A549 (cell line): Measurements from ENCODE around the gene ARHGAP42. TPM values are rescaled to one million over a fixed set of nuclear protein-coding genes. Genes with fewer than 3 reads are reported as not detected.

Experiments used
- ATAC-seq, 2 experiments: fragments of 200-7000 bp in 1 of 2; fragments of >200 bp in 1 of 2; cut with Nextera tagmentation in 1 of 2; cut with Tn5 transposase in 1 of 2; 3 replicates each; pipeline versions ENCODE4 v1.8.0 to v1.9.1; 2018 to 2020; ENCODE audit warnings: mild to moderate bottlenecking in 1 of 2, moderate library complexity in 1 of 2
- CTCF ChIA-PET: fragments of 300-600 bp; sonication (Branson Sonifier 250); formaldehyde crosslinking; extraction: SDS; loops from one replicate; lab custom pipeline; 2021; ENCODE audit warnings: antibody characterized with exemption, inconsistent platforms; lab: Yijun Ruan, JAX
- POLR2A ChIA-PET: fragments of 350-600 bp; formaldehyde crosslinking; extraction: SDS; loops from one replicate; lab custom pipeline; 2021; ENCODE audit warnings: antibody characterized with exemption, inconsistent platforms; lab: Yijun Ruan, JAX
- DNase-seq, 2 experiments: peaks; one replicate each; pipeline versions ENCODE4 v3.0.0 to v3.0.0-alpha.2; 2011 to 2016; ENCODE audit warnings: low read depth in 1 of 2, low spot score in 1 of 2
- FAIRE-seq: peaks from 2 replicates; lab custom pipeline; 2011; peaks lifted over from hg19 to GRCh38; lab: Jason Lieb, UNC
- H3K27ac ChIP-seq, 2 experiments: fragments of >200 bp; sonication (Bioruptor Twin); formaldehyde crosslinking; 3 replicates each; pipeline ENCODE4 v1.5.1; 2016 to 2017
- H3K4me1 ChIP-seq: fragments of >200 bp; sonication (Bioruptor Twin); formaldehyde crosslinking; 3 replicates; pipeline ENCODE4 v1.6.1; 2016
- H3K4me2 ChIP-seq: fragments of >200 bp; sonication (Bioruptor Twin); formaldehyde crosslinking; 3 replicates; pipeline ENCODE4 v1.6.1; 2016
- H3K4me3 ChIP-seq: fragments of >200 bp; sonication (Bioruptor Twin); formaldehyde crosslinking; 3 replicates; pipeline ENCODE4 v1.5.1; 2016
- H3K9me3 ChIP-seq: fragments of >200 bp; sonication (Bioruptor Twin); formaldehyde crosslinking; 3 replicates; pipeline ENCODE4 v1.6.1; 2016
- BCL3 ChIP-seq: fragments of >200 bp; sonication (Bioruptor Twin); formaldehyde crosslinking; IDR thresholded peaks from 3 replicates; pipeline ENCODE4 v1.6.1; 2016
- BHLHE40 ChIP-seq: IDR thresholded peaks from 2 replicates; pipeline ENCODE4 v1.6.1; 2012; ENCODE audit warnings: low read depth, low read length, inconsistent platforms
- CBX2 ChIP-seq: fragments of 200-600 bp; sonication (generic); IDR thresholded peaks from 2 replicates; pipeline ENCODE4 v1.6.1; 2016; ENCODE audit warnings: low read depth, mild to moderate bottlenecking, borderline replicate concordance
- CBX8 ChIP-seq: fragments of 200-600 bp; sonication (generic); IDR thresholded peaks from 2 replicates; pipeline ENCODE4 v1.6.1; 2016
- CHD4 ChIP-seq: fragments of 200-600 bp; sonication (generic); IDR thresholded peaks from 2 replicates; pipeline ENCODE4 v1.6.1; 2016; ENCODE audit warnings: antibody characterized with exemption, mild to moderate bottlenecking, borderline replicate concordance
- EHF ChIP-seq: fragments of 250-450 bp; sonication (Bioruptor Pico); IDR thresholded peaks from 2 replicates; pipeline ENCODE4 v1.5.0; 2020; ENCODE audit warnings: mild to moderate bottlenecking
- EHMT2 ChIP-seq: fragments of 200-600 bp; sonication (generic); IDR thresholded peaks from 2 replicates; pipeline ENCODE4 v1.6.1; 2016; ENCODE audit warnings: antibody characterized with exemption, low read depth, mild to moderate bottlenecking, moderate library complexity
- FOSL2 ChIP-seq, 2 experiments: fragments of 450-650 bp in 1 of 2; fragments of >200 bp in 1 of 2; sonication (Bioruptor Twin) in 1 of 2; formaldehyde crosslinking; IDR thresholded peaks; 2 replicates each; pipeline versions ENCODE4 v1.5.0 to v1.6.1; 2016 to 2020; ENCODE audit warnings: mild to moderate bottlenecking in 1 of 2, moderate library complexity in 1 of 2
- FOXS1 ChIP-seq: fragments of 250-450 bp; sonication (Bioruptor Pico); IDR thresholded peaks from 2 replicates; pipeline ENCODE4 v1.5.0; 2020; ENCODE audit warnings: mild to moderate bottlenecking, moderate library complexity
- GATA3 ChIP-seq: IDR thresholded peaks from 2 replicates; pipeline ENCODE4 v1.6.1; 2012; ENCODE audit warnings: borderline replicate concordance
- HEYL ChIP-seq: fragments of 250-450 bp; sonication (Bioruptor Pico); IDR thresholded peaks from 2 replicates; pipeline ENCODE4 v1.8.0; 2021; ENCODE audit warnings: mild to moderate bottlenecking, moderate library complexity
- HMGXB4 ChIP-seq: fragments of 250-450 bp; sonication (Bioruptor Pico); IDR thresholded peaks from 2 replicates; pipeline ENCODE4 v1.5.0; 2021; ENCODE audit warnings: mild to moderate bottlenecking, moderate library complexity, borderline replicate concordance
- HOXB13 ChIP-seq: fragments of 250-450 bp; sonication (Bioruptor Pico); IDR thresholded peaks from 2 replicates; pipeline ENCODE4 v1.5.0; 2020; ENCODE audit warnings: low read depth, mild to moderate bottlenecking, moderate library complexity
- JUN ChIP-seq, 2 experiments: fragments of >200 bp; sonication (Bioruptor Twin); formaldehyde crosslinking; IDR thresholded peaks; 2 replicates in 1 of 2; 3 replicates in 1 of 2; pipeline ENCODE4 v1.6.1; 2016 to 2017
- KDM1A ChIP-seq: fragments of 200-600 bp; sonication (generic); IDR thresholded peaks from 2 replicates; pipeline ENCODE4 v1.6.1; 2016; ENCODE audit warnings: low read depth, mild to moderate bottlenecking
- MAZ ChIP-seq: fragments of 150-350 bp; IDR thresholded peaks from 2 replicates; pipeline ENCODE4 v1.6.1; 2014; ENCODE audit warnings: antibody characterized with exemption, low read depth, low read length, borderline replicate concordance
- NR3C1 ChIP-seq: fragments of >200 bp; sonication (Bioruptor Twin); formaldehyde crosslinking; IDR thresholded peaks from 3 replicates; pipeline ENCODE4 v1.6.1; 2017
- PHF8 ChIP-seq: fragments of 200-600 bp; sonication (generic); IDR thresholded peaks from 2 replicates; pipeline ENCODE4 v1.6.1; 2016; ENCODE audit warnings: low read depth, mild to moderate bottlenecking, antibody characterized with exemption, moderate library complexity, borderline replicate concordance
- RCOR1 ChIP-seq: fragments of 150-350 bp; IDR thresholded peaks from 2 replicates; pipeline ENCODE4 v1.6.1; 2014; ENCODE audit warnings: antibody characterized with exemption, low read length, low read depth
- RFX5 ChIP-seq: fragments of 450-650 bp; IDR thresholded peaks from 2 replicates; pipeline ENCODE4 v1.7.1; 2014; ENCODE audit warnings: antibody characterized with exemption, mild to moderate bottlenecking, moderate library complexity
- SMC3 ChIP-seq: fragments of >200 bp; sonication (Bioruptor Twin); formaldehyde crosslinking; IDR thresholded peaks from 3 replicates; pipeline ENCODE4 v1.6.1; 2018; ENCODE audit warnings: inconsistent platforms
- TP53 ChIP-seq: fragments of 250-450 bp; sonication (Bioruptor Pico); IDR thresholded peaks from 2 replicates; pipeline ENCODE4 v1.5.0; 2021; ENCODE audit warnings: mild to moderate bottlenecking, moderate library complexity
- ZC3H11A ChIP-seq: fragments of 450-650 bp; IDR thresholded peaks from 2 replicates; pipeline ENCODE4 v1.6.1; 2014; ENCODE audit warnings: antibody characterized with exemption, mild to moderate bottlenecking
- WGBS: methylation state at CpG from one replicate; pipeline ENCODE4 v1.1.6; 2017; ENCODE audit errors: missing lambda C conversion rate; 5-methylcytosine and 5-hydroxymethylcytosine counted together
- polyA plus RNA-seq, 4 experiments: library from polyadenylated mRNA; depleted of rRNA in 3 of 4; stranded (reverse); fragments of >200 nt; fragmentation: RNase III in 1 of 4; extraction: RNeasy Plus Mini Kit Qiagen cat#74134 plus additional on column Dnase treatment in 1 of 4; gene quantifications; 2 replicates in 3 of 4; 3 replicates in 1 of 4; pipeline ENCODE4 v1.2.3, GENCODE V29; 2011 to 2017
- TF ChIP-seq, protein P1 (sequence below): IDR thresholded peaks from 2 replicates; pipeline ENCODE4 v1.6.1; 2012
- TF ChIP-seq, protein P2 (sequence below): fragments of 200-600 bp; sonication (generic); IDR thresholded peaks from 2 replicates; pipeline ENCODE4 v1.6.1; 2016; ENCODE audit warnings: antibody characterized with exemption, mild to moderate bottlenecking, moderate library complexity
- TF ChIP-seq, protein P3 (sequence below): fragments of 450-650 bp; IDR thresholded peaks from 2 replicates; pipeline ENCODE4 v1.6.1; 2014; ENCODE audit warnings: antibody characterized with exemption

Gene ARHGAP42
- polyA plus RNA-seq, 2 of the 4 experiments (the other 2 are of a cell fraction): 5.1 to 17.0 TPM

DNA sequence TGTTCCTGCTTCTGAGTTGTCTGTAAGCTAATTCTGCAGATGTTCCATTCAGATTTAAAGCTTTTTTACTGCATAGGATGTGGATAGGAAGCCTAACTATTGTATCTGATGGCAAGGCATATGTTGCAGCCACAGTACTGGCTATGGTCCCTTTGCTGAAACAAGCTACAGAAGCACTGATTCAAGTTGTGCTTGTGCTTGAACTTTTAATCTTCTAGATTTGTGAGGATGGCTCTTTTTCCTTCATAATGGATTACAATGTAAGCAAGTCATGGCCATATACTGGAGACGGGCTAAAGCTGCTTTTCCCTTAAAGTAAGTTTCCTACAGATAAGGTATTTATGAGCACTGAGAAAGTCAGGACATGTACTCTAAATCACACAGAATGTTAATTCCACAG is 303.8 kb downstream of the ARHGAP42 start:
- no peak overlapping the region for H3K27ac ChIP-seq
- 78% methylated on average over 1 of the region's 1 CpG for WGBS
- H3K4me3 ChIP-seq: no peak overlapping the region
- no peaks in the 10 kb centered on the region for H3K4me1 ChIP-seq
- DNase-seq (no peak), FAIRE-seq (no peak), ATAC-seq (no peak)
- ChIA-PET CTCF (no interaction called here), POLR2A (no interaction called here)
- TF ChIP-seq BCL3 (no peak), BHLHE40 (no peak), EHMT2 (no peak), RFX5 (no peak), HEYL (CRISPR knock-in tag) (no peak), FOSL2 (IDR thresholded peaks at IDR 0.05) (no peak), FOSL2 (CRISPR knock-in tag; IDR thresholded peaks at IDR 0.05) (no peak), PHF8 (no peak)
- H3K4me2 ChIP-seq: no peak overlapping the region
- H3K9me3 ChIP-seq: no peaks in the 10 kb centered on the region

DNA sequence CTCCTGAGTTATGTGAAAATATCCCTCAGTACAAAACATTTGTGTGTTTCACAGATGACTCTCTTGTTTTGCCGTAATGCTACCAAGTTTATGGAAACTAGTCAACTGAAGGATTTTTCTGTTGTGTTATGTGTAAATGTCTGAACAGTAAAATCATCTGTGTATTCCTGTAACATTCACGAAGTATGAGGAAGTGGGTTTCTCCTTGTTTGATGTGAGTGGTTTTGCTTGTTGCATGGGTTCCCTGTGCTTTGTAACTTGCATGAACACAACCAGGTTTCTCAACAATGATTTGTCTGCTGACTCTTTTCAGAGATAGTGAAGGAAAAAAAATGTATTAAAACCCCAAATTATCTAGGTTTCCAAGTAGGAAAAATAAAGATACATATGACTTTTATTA is 304.5 kb downstream of the ARHGAP42 start:
- CTCF ChIA-PET: no interaction called here
- Histone ChIP-seq H3K4me2 (no peak overlapping the region), H3K27ac (no peak overlapping the region), H3K4me1 (no peaks in the 10 kb centered on the region), H3K9me3 (no peaks in the 10 kb centered on the region), H3K4me3 (no peak overlapping the region)
- POLR2A ChIA-PET: no interaction called here
- TF ChIP-seq TP53 (CRISPR knock-in tag): no peak
- no peak for TF ChIP-seq MAZ
- TF ChIP-seq ZC3H11A: no peak
- no peak for TF ChIP-seq PHF8
- no peak for TF ChIP-seq GATA3
- TF ChIP-seq SMC3: no peak
- no peak for TF ChIP-seq CBX8
- FAIRE-seq: no peak
- WGBS: 71% methylated on average over 2 of the region's 2 CpGs
- no peak for ATAC-seq
- DNase-seq: no peak

DNA sequence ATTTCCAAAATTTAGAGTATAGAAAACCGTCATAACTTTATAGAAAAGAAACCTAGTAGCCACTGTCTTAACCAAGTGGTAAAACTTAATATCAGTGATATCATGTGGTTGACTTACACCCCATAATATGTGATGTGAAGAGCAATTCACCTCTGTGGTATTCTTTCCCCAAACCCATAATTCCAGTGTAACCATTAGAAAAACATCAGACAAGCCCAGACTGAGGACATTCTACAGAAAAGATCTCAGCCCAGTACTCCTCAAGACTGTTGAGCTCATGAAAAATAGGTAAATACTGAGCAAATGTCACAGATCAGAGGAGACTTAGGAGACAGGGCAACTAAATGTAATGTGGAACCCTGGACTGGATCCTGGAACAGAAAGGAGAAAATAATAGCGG is 307.9 kb downstream of the ARHGAP42 start:
- Histone ChIP-seq H3K4me2 (no peak overlapping the region), H3K4me1 (no peaks in the 10 kb centered on the region), H3K27ac (no peak overlapping the region), H3K9me3 (no peaks in the 10 kb centered on the region), H3K4me3 (no peak overlapping the region)
- CTCF ChIA-PET: no interaction called here
- DNase-seq (no peak), FAIRE-seq (no peak), ATAC-seq (no peak)
- POLR2A ChIA-PET: no interaction called here
- WGBS: 88% methylated on average over 2 of the region's 2 CpGs
- TF ChIP-seq EHF (CRISPR knock-in tag): no peak
- TF ChIP-seq RCOR1: no peak
- TF ChIP-seq MAZ: no peak
- TF ChIP-seq KDM1A: no peak
- no peak for TF ChIP-seq CHD4
- TF ChIP-seq, protein P1, sequence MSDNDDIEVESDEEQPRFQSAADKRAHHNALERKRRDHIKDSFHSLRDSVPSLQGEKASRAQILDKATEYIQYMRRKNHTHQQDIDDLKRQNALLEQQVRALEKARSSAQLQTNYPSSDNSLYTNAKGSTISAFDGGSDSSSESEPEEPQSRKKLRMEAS: no peak
- TF ChIP-seq, protein P2, sequence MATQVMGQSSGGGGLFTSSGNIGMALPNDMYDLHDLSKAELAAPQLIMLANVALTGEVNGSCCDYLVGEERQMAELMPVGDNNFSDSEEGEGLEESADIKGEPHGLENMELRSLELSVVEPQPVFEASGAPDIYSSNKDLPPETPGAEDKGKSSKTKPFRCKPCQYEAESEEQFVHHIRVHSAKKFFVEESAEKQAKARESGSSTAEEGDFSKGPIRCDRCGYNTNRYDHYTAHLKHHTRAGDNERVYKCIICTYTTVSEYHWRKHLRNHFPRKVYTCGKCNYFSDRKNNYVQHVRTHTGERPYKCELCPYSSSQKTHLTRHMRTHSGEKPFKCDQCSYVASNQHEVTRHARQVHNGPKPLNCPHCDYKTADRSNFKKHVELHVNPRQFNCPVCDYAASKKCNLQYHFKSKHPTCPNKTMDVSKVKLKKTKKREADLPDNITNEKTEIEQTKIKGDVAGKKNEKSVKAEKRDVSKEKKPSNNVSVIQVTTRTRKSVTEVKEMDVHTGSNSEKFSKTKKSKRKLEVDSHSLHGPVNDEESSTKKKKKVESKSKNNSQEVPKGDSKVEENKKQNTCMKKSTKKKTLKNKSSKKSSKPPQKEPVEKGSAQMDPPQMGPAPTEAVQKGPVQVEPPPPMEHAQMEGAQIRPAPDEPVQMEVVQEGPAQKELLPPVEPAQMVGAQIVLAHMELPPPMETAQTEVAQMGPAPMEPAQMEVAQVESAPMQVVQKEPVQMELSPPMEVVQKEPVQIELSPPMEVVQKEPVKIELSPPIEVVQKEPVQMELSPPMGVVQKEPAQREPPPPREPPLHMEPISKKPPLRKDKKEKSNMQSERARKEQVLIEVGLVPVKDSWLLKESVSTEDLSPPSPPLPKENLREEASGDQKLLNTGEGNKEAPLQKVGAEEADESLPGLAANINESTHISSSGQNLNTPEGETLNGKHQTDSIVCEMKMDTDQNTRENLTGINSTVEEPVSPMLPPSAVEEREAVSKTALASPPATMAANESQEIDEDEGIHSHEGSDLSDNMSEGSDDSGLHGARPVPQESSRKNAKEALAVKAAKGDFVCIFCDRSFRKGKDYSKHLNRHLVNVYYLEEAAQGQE: no peak
- TF ChIP-seq CBX2: no peak
- no peak for TF ChIP-seq HOXB13 (CRISPR knock-in tag)
- no peak for TF ChIP-seq NR3C1
- TF ChIP-seq, protein P3, sequence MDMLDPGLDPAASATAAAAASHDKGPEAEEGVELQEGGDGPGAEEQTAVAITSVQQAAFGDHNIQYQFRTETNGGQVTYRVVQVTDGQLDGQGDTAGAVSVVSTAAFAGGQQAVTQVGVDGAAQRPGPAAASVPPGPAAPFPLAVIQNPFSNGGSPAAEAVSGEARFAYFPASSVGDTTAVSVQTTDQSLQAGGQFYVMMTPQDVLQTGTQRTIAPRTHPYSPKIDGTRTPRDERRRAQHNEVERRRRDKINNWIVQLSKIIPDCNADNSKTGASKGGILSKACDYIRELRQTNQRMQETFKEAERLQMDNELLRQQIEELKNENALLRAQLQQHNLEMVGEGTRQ: no peak
- no peak for TF ChIP-seq JUN (IDR thresholded peaks at IDR 0.05)
- TF ChIP-seq HMGXB4: no peak
- no peak for TF ChIP-seq FOXS1 (CRISPR knock-in tag)
